HG02571 (cell line): ENCODE measurements around the gene DNAJC2.
"Not testable (repeated sequence)": the region's sequence is repeated elsewhere in the genome, so short reads cannot be mapped to it uniquely, and the experiment has no call there.

Source experiments
- ATAC-seq: cut with Tn5 transposase; IDR thresholded peaks from one replicate; pipeline ENCODE4 v1.9.1; 2021; ENCODE audit warnings: mild to moderate bottlenecking, moderate library complexity; ENCODE audit not compliant: unreplicated experiment

DNAJC2 gene

GRCh38 chr7:103278195-103278594 lies 66.4 kb downstream of the DNAJC2 start:
- not testable (repeated sequence) for ATAC-seq

GRCh38 chr7:103274867-103275266 lies 69.7 kb downstream of the DNAJC2 start:
- ATAC-seq = not testable (repeated sequence)

- not testable (repeated sequence) for ATAC-seq
These were observed 71.2 kb downstream of the DNAJC2 start for GRCh38 chr7:103273374-103273773.

GRCh38 chr7:103266229-103266628 lies 78.3 kb downstream of the DNAJC2 start:
- not testable (repeated sequence) for ATAC-seq

GRCh38 chr7:103264054-103264453 lies 80.5 kb downstream of the DNAJC2 start:
- ATAC-seq = not testable (repeated sequence)
